ENCODE results near the gene SCIN. TPM values are rescaled to one million over a fixed set of nuclear protein-coding genes. Genes with fewer than 3 reads are reported as not detected.

SCIN gene
- total and polyA plus RNA-seq, 2 of the 8 experiments (the other 6 are each of a cell fraction or from before 2014, with no cell fraction given) = 0.47 to 1.9 TPM

- Histone ChIP-seq H2BK12ac (ENCODE audit: low read depth, low read length) (no peak overlapping the region), H3K18ac (ENCODE audit: extremely low read depth, low read length) (no peak overlapping the region), H2BK20ac (ENCODE audit: low read length) (no peak overlapping the region), H4K91ac (replicated peaks; ENCODE audit: insufficient read length, low read length) (no peak overlapping the region), H2BK120ac (replicated peaks; ENCODE audit: low read depth, low read length) (no peak overlapping the region), H3K27ac (ENCODE audit: low read depth, low read length) (no peak overlapping the region), H3K27me3 (replicated peaks in 1 of 4; ENCODE audit: control insufficient read depth in 3 of 4, extremely low read depth in 1 of 4, insufficient read depth in 3 of 4, low read length in 3 of 4) (no peaks in the 10 kb centered on the region), H3K23me2 (ENCODE audit: low read depth, low read length) (no peaks in the 10 kb centered on the region), H3K4me3 (ENCODE audit: extremely low read depth in 1 of 4, insufficient read depth in 2 of 4, low read depth in 3 of 4, low read length in 4 of 4) (no peak overlapping the region), H3K9ac (replicated peaks in 1 of 4; ENCODE audit: extremely low read depth in 1 of 4, low read depth in 3 of 4, low read length in 3 of 4) (no peak overlapping the region), H4K8ac (ENCODE audit: extremely low read depth, insufficient read depth, low read length) (no peak overlapping the region), H3K79me2 (ENCODE audit: control insufficient read depth in 1 of 2, insufficient read depth in 2 of 2, low read length in 2 of 2) (no peaks in the 10 kb centered on the region), H2BK5ac (ENCODE audit: low read depth, low read length) (no peak overlapping the region), H3K4me1 (replicated peaks in 1 of 4; ENCODE audit: control insufficient read depth in 3 of 4, insufficient read depth in 4 of 4, low read length in 3 of 4) (peaks cover 0 to 3% (median 0%) of the 10 kb centered on the region in 4 experiments; a peak in 1 of 7 replicates), H3K9me3 (ENCODE audit: insufficient read depth in 2 of 2, low read depth in 1 of 2, low read length in 1 of 2) (no peaks in the 10 kb centered on the region), H3K36me3 (ENCODE audit: control insufficient read depth in 2 of 4, insufficient read depth in 4 of 4, low read length in 3 of 4) (no peaks in the 10 kb centered on the region), H2AFZ (ENCODE audit: low read length) (no peak overlapping the region), H3K4me2 (ENCODE audit: insufficient read depth in 1 of 2, low read depth in 2 of 2, low read length in 2 of 2) (no peak overlapping the region), H4K20me1 (replicated peaks in 1 of 2; ENCODE audit: control insufficient read depth in 1 of 2, insufficient read depth in 2 of 2, low read length in 2 of 2) (no peaks in the 10 kb centered on the region), H3K56ac (replicated peaks; ENCODE audit: insufficient read length, low read depth, low read length) (no peak overlapping the region), H3K14ac (ENCODE audit: insufficient read length) (no peak overlapping the region), H3K79me1 (ENCODE audit: low read depth, low read length) (no peaks in the 10 kb centered on the region), H2BK15ac (ENCODE audit: low read length) (no peak overlapping the region), H3K4ac (replicated peaks; ENCODE audit: insufficient read length, low read depth, low read length) (no peak overlapping the region), H4K5ac (ENCODE audit: insufficient read length, low read depth, low read length) (no peak overlapping the region), H2AK5ac (ENCODE audit: low read depth, low read length) (no peak overlapping the region), H3K23ac (ENCODE audit: insufficient read length) (no peak overlapping the region)
- FAIRE-seq (no peak), DNase-seq (ENCODE audit: low read depth in 1 of 2, low spot score in 2 of 2) (no peak)
- ChIA-PET POLR2A (ENCODE audit: partially characterized antibody) (no interaction called here), CTCF (ENCODE audit: partially characterized antibody) (interaction anchor here (0.6 to 1.3 kb wide), 4 partner anchors 21 to 465 kb away, joined by 3 read pairs; no protein-coding TSS in a partner anchor)
- WGBS, 2 experiments (ENCODE audit: extremely low coverage in 1 of 2, insufficient coverage in 1 of 2, insufficient read length in 1 of 2, insufficient replicate concordance in 2 of 2, low coverage in 1 of 2, low lambda C conversion rate in 2 of 2, missing lambda C conversion rate in 1 of 2) = 94% methylated on average over 2 of the region's 2 CpGs; no CpG with 5 or more reads in 1 of the 2 experiments
- TF ChIP-seq TAF1 (IDR thresholded peaks at IDR 0.05; ENCODE audit: low read depth, low read length) (no peak), ZNF274 (IDR thresholded peaks at IDR 0.05; ENCODE audit: borderline replicate concordance, extremely low read depth, low read length) (no peak), BACH1 (IDR thresholded peaks at IDR 0.05; ENCODE audit: low read length) (no peak), JUND (IDR thresholded peaks at IDR 0.05; ENCODE audit: low read length) (no peak), RXRA (IDR thresholded peaks at IDR 0.05; ENCODE audit: insufficient read depth, low read depth, low read length) (no peak), POLR2AphosphoS5 (IDR thresholded peaks at IDR 0.05; ENCODE audit: low read depth, low read length) (no peak), SRF (IDR thresholded peaks at IDR 0.05; ENCODE audit: low read depth, low read length) (no peak), HDAC2 (IDR thresholded peaks at IDR 0.05; ENCODE audit: borderline replicate concordance in 1 of 2, low read depth in 2 of 2, low read length in 2 of 2) (no peak), MAFK (IDR thresholded peaks at IDR 0.05; ENCODE audit: low read depth, low read length) (no peak), FOSL1 (IDR thresholded peaks at IDR 0.05; ENCODE audit: insufficient read depth, low read depth, low read length) (no peak), ASH2L (IDR thresholded peaks at IDR 0.05; ENCODE audit: low read length) (no peak), TAF7 (optimal IDR thresholded peaks at IDR 0.05; ENCODE audit: borderline replicate concordance, low read depth, low read length) (no peak), ATF2 (IDR thresholded peaks at IDR 0.05; ENCODE audit: low read length) (no peak), SP4 (IDR thresholded peaks at IDR 0.05; ENCODE audit: low read length) (no peak)
These were observed 83.0 kb downstream of the SCIN start for GRCh38 chr7:12653518-12653917.
